Measurements from ENCODE around the gene CNOT4. TPM values are rescaled to one million over a fixed set of nuclear protein-coding genes. Genes with fewer than 3 reads are reported as not detected.

Gene CNOT4
- total and polyA plus RNA-seq, 10 of the 15 experiments (the other 5 are each of a cell fraction or from before 2014, with no cell fraction given), result 9.4 to 29.6 (median 16.6) TPM

DNA sequence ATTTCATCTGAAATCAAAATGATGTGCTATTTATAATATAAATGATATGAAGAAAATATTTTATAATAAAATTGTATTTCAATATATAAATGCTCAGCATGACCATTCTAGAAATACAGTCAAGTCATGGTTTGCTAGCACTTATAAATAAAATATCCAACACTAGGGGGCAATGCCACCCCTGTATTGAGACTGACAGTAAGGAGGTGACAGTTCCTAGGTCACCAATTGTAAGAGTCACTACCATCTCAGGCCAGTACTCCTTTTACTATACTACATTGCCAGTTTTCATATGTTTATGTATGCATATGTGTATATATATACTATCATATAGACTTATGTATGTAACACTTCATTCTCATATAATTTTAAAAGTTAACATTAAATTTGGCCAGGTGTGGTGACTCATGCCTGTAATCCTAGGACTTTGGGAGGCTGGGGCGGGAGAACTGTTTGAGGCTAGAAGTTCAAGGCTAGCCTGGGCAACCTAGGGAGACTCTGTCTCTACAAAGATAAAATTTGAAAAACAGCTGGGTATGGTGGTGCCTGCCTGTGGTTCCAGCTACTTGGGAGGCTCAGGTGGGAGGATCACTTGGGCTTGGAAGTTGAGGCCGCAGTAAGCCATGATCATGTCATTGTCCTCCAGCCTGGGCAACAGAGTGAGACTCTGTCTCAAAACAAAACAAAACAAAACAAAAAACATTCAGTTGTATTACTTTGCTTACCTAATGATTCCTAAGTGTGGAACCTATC is 2.4 kb upstream of the CNOT4 start:
- intact Hi-C loops (cut with micrococcal nuclease; ENCODE audit: unreplicated experiment), result loop anchor here (1.0 to 5.0 kb wide), 2 partner anchors 66 to 150 kb away; partner anchors contain the start of gene STMP1
- ChIA-PET CTCF (interaction anchor here (0.6 kb wide), 1 partner anchor 10 kb away, joined by 3 read pairs; no protein-coding TSS in a partner anchor), POLR2A (no interaction called here), RAD21 (ENCODE audit: unreplicated experiment) (no interaction called here), SMC1A (ENCODE audit: uncharacterized antibody, unreplicated experiment) (interaction anchor here (0.6 kb wide), 1 partner anchor 50 kb away, joined by 3 read pairs; no protein-coding TSS in a partner anchor)
- DNase-seq (ENCODE audit: low read depth, low spot score) (peak; percentile 37), FAIRE-seq (peak; percentile 85), ATAC-seq (peak; percentile 42)
- H3K4me1 ChIP-seq (ENCODE audit: control insufficient read depth, insufficient read depth, low read length), result no peaks in the 10 kb centered on the region
- BruUV-seq (replicated peaks), result no TSS peak
- H2AFZ ChIP-seq (ENCODE audit: control insufficient read depth, low read depth, low read length), result no peak overlapping the region
- H3K4me2 ChIP-seq (ENCODE audit: control insufficient read depth, insufficient read depth), result no peak overlapping the region
- no peaks in the 10 kb centered on the region for H3K9me3 ChIP-seq (replicated peaks; ENCODE audit: control insufficient read depth, insufficient read depth, low read length)
- no peak overlapping the region for H3K9ac ChIP-seq (ENCODE audit: control insufficient read depth, insufficient read depth, low read length)
- H3K27me3 ChIP-seq (replicated peaks in 1 of 2; ENCODE audit: control insufficient read depth in 2 of 2, insufficient read depth in 2 of 2, low read length in 1 of 2), result no peaks in the 10 kb centered on the region
- in situ Hi-C loops (cut with MboI), result loop anchor here (5.0 kb wide), 1 partner anchor 45 kb away; the partner anchor contains the start of gene NUP205
- H3K27ac ChIP-seq (ENCODE audit: control insufficient read depth, insufficient read depth), result no peak overlapping the region
- peaks cover 26% of the 10 kb centered on the region for H3K79me2 ChIP-seq (ENCODE audit: control insufficient read depth, insufficient read depth, low read length)
- no peak overlapping the region for H3K4me3 ChIP-seq
- no peaks in the 10 kb centered on the region for H3K36me3 ChIP-seq (ENCODE audit: control insufficient read depth in 2 of 2, insufficient read depth in 2 of 2, low read length in 1 of 2)
- 98% methylated on average over 2 of the region's 2 CpGs for whole genome bisulfite sequencing (ENCODE audit: insufficient coverage, insufficient replicate concordance, low lambda C conversion rate, missing lambda C conversion rate)
- H4K20me1 ChIP-seq (ENCODE audit: control insufficient read depth, insufficient read depth), result no peaks in the 10 kb centered on the region
- TF ChIP-seq HDAC2 (IDR thresholded peaks at IDR 0.05) (no peak), MEF2B (IDR thresholded peaks at IDR 0.05; ENCODE audit: partially characterized antibody, poor library complexity, severe bottlenecking) (no peak), BRCA1 (IDR thresholded peaks at IDR 0.05; ENCODE audit: low read depth, low read length) (no peak), RCOR1 (conservative IDR thresholded peaks at IDR 0.05; ENCODE audit: low read depth, low read length) (no peak), WRNIP1 (IDR thresholded peaks at IDR 0.05; ENCODE audit: borderline replicate concordance, low read depth, low read length) (no peak), ZNF217 (IDR thresholded peaks at IDR 0.05) (no peak), TBL1XR1 (IDR thresholded peaks at IDR 0.05; ENCODE audit: low read depth, low read length) (no peak), CBFB (IDR thresholded peaks at IDR 0.05; ENCODE audit: low read depth) (no peak), RAD21 (IDR thresholded peaks at IDR 0.05; ENCODE audit: insufficient read depth, low read depth, low read length) (peak; percentile 88), SRF (IDR thresholded peaks at IDR 0.05; ENCODE audit: low read depth in 2 of 2, low read length in 2 of 2) (no peak)
- TF ChIP-seq, protein P1, sequence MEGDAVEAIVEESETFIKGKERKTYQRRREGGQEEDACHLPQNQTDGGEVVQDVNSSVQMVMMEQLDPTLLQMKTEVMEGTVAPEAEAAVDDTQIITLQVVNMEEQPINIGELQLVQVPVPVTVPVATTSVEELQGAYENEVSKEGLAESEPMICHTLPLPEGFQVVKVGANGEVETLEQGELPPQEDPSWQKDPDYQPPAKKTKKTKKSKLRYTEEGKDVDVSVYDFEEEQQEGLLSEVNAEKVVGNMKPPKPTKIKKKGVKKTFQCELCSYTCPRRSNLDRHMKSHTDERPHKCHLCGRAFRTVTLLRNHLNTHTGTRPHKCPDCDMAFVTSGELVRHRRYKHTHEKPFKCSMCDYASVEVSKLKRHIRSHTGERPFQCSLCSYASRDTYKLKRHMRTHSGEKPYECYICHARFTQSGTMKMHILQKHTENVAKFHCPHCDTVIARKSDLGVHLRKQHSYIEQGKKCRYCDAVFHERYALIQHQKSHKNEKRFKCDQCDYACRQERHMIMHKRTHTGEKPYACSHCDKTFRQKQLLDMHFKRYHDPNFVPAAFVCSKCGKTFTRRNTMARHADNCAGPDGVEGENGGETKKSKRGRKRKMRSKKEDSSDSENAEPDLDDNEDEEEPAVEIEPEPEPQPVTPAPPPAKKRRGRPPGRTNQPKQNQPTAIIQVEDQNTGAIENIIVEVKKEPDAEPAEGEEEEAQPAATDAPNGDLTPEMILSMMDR (IDR thresholded peaks at IDR 0.05 in 2 of 3, conservative IDR thresholded peaks at IDR 0.05 in 1 of 3; ENCODE audit: control insufficient read depth in 2 of 3, extremely low read depth in 1 of 3, insufficient read depth in 1 of 3, low read depth in 3 of 3, low read length in 3 of 3), result peak; percentile 49 to 80 (median 58); a peak in 5 of 6 replicates
- TF ChIP-seq, protein P2, sequence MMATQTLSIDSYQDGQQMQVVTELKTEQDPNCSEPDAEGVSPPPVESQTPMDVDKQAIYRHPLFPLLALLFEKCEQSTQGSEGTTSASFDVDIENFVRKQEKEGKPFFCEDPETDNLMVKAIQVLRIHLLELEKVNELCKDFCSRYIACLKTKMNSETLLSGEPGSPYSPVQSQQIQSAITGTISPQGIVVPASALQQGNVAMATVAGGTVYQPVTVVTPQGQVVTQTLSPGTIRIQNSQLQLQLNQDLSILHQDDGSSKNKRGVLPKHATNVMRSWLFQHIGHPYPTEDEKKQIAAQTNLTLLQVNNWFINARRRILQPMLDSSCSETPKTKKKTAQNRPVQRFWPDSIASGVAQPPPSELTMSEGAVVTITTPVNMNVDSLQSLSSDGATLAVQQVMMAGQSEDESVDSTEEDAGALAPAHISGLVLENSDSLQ (IDR thresholded peaks at IDR 0.05), result peak; percentile 65; the same call in 1 of the 2 replicates
- TF ChIP-seq, protein P3, sequence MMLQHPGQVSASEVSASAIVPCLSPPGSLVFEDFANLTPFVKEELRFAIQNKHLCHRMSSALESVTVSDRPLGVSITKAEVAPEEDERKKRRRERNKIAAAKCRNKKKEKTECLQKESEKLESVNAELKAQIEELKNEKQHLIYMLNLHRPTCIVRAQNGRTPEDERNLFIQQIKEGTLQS (IDR thresholded peaks at IDR 0.05; ENCODE audit: borderline replicate concordance, extremely low read depth, low read depth, low read length), result no peak
- TF ChIP-seq, protein P4, sequence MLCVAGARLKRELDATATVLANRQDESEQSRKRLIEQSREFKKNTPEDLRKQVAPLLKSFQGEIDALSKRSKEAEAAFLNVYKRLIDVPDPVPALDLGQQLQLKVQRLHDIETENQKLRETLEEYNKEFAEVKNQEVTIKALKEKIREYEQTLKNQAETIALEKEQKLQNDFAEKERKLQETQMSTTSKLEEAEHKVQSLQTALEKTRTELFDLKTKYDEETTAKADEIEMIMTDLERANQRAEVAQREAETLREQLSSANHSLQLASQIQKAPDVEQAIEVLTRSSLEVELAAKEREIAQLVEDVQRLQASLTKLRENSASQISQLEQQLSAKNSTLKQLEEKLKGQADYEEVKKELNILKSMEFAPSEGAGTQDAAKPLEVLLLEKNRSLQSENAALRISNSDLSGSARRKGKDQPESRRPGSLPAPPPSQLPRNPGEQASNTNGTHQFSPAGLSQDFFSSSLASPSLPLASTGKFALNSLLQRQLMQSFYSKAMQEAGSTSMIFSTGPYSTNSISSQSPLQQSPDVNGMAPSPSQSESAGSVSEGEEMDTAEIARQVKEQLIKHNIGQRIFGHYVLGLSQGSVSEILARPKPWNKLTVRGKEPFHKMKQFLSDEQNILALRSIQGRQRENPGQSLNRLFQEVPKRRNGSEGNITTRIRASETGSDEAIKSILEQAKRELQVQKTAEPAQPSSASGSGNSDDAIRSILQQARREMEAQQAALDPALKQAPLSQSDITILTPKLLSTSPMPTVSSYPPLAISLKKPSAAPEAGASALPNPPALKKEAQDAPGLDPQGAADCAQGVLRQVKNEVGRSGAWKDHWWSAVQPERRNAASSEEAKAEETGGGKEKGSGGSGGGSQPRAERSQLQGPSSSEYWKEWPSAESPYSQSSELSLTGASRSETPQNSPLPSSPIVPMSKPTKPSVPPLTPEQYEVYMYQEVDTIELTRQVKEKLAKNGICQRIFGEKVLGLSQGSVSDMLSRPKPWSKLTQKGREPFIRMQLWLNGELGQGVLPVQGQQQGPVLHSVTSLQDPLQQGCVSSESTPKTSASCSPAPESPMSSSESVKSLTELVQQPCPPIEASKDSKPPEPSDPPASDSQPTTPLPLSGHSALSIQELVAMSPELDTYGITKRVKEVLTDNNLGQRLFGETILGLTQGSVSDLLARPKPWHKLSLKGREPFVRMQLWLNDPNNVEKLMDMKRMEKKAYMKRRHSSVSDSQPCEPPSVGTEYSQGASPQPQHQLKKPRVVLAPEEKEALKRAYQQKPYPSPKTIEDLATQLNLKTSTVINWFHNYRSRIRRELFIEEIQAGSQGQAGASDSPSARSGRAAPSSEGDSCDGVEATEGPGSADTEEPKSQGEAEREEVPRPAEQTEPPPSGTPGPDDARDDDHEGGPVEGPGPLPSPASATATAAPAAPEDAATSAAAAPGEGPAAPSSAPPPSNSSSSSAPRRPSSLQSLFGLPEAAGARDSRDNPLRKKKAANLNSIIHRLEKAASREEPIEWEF (IDR thresholded peaks at IDR 0.05; ENCODE audit: insufficient replicate concordance, low read depth, low read length), result no peak

All from GM12878 (cell line).